IMR-90 (cell line): ENCODE data around the gene ACO1. TPM values are rescaled to one million over a fixed set of nuclear protein-coding genes. Genes with fewer than 3 reads are reported as not detected.

Source experiments
- ATAC-seq: fragments of 200-7000 bp; cut with Tn5 transposase; 2 replicates; pipeline ENCODE4 v1.9.1; 2020; ENCODE audit warnings: low read depth, mild to moderate bottlenecking, moderate library complexity
- BruUV-seq: library from RNA; stranded (reverse); fragments of 400-500 nt; replicated peaks from 2 replicates; lab custom pipeline; 2021; lab: Mats Ljungman, UMichigan
- CTCF ChIA-PET: fragments of 300-600 bp; formaldehyde crosslinking; extraction: SDS; loops from one replicate; lab custom pipeline; 2021; ENCODE audit warnings: antibody characterized with exemption; lab: Yijun Ruan, JAX
- POLR2A ChIA-PET: fragments of 300-600 bp; sonication (Branson Sonifier 250); formaldehyde crosslinking; loops from one replicate; lab custom pipeline; 2022; ENCODE audit warnings: antibody characterized with exemption; ENCODE audit not compliant: unreplicated experiment; lab: Charles Lee
- DNase-seq: peaks from one replicate; pipeline ENCODE4 v3.0.0; 2013
- H2AFZ ChIP-seq: replicated peaks from 2 replicates; pipeline ENCODE3; 2013; ENCODE audit warnings: low read length, mild to moderate bottlenecking; ENCODE audit not compliant: poor library complexity
- H2AK5ac ChIP-seq: 2 replicates; pipeline ENCODE4 v1.6.1; 2013; ENCODE audit warnings: low read depth, low read length, inconsistent platforms
- H2AK9ac ChIP-seq: replicated peaks from 2 replicates; pipeline ENCODE3; 2013; ENCODE audit warnings: mild to moderate bottlenecking, low read depth, low read length, moderate library complexity; ENCODE audit not compliant: poor library complexity
- H2BK120ac ChIP-seq: 2 replicates; pipeline ENCODE4 v1.6.1; 2013; ENCODE audit warnings: low read depth, low read length, inconsistent platforms
- H2BK15ac ChIP-seq: 3 replicates; pipeline ENCODE4 v1.6.1; 2013; ENCODE audit warnings: low read depth, low read length, inconsistent platforms
- H2BK20ac ChIP-seq: 2 replicates; pipeline ENCODE4 v1.6.1; 2013; ENCODE audit warnings: low read depth, mild to moderate bottlenecking, inconsistent platforms, low read length, moderate library complexity
- H2BK5ac ChIP-seq: 2 replicates; pipeline ENCODE4 v1.6.1; 2013; ENCODE audit warnings: mild to moderate bottlenecking, low read depth, low read length, inconsistent platforms; ENCODE audit not compliant: poor library complexity, severe bottlenecking
- H3K14ac ChIP-seq: replicated peaks from 2 replicates; pipeline ENCODE4 v1.6.1; 2013; ENCODE audit warnings: low read depth, low read length, inconsistent platforms
- H3K18ac ChIP-seq: 2 replicates; pipeline ENCODE4 v1.6.1; 2013; ENCODE audit warnings: low read depth, low read length, control low read depth
- H3K23ac ChIP-seq: 2 replicates; pipeline ENCODE4 v1.6.1; 2013; ENCODE audit warnings: low read depth, low read length, inconsistent platforms
- H3K27ac ChIP-seq: 2 replicates; pipeline ENCODE4 v1.5.1; 2013; ENCODE audit warnings: mild to moderate bottlenecking, control low read depth, low read length; ENCODE audit not compliant: insufficient read depth
- H3K27me3 ChIP-seq: 2 replicates; pipeline ENCODE4 v1.6.1; 2013; ENCODE audit warnings: low read length; ENCODE audit not compliant: control insufficient read depth, insufficient read depth
- H3K36me3 ChIP-seq: 2 replicates; pipeline ENCODE4 v1.6.1; 2013; ENCODE audit warnings: low read length, mixed read lengths; ENCODE audit not compliant: control insufficient read depth, insufficient read depth
- H3K4ac ChIP-seq: 2 replicates; pipeline ENCODE4 v1.6.1; 2013; ENCODE audit warnings: low read depth, low read length, inconsistent platforms
- H3K4me1 ChIP-seq: 2 replicates; pipeline ENCODE4 v1.6.1; 2013; ENCODE audit warnings: low read length, mixed read lengths; ENCODE audit not compliant: control insufficient read depth, insufficient read depth
- H3K4me2 ChIP-seq: 2 replicates; pipeline ENCODE4 v1.6.1; 2013; ENCODE audit warnings: low read depth, mild to moderate bottlenecking, control low read depth, low read length, moderate library complexity
- H3K4me3 ChIP-seq: 2 replicates; pipeline ENCODE4 v1.5.1; 2013; ENCODE audit warnings: low read depth, mild to moderate bottlenecking, control low read depth, low read length, moderate library complexity; ENCODE audit not compliant: insufficient read depth
- H3K56ac ChIP-seq: 2 replicates; pipeline ENCODE4 v1.6.1; 2013; ENCODE audit warnings: low read length, inconsistent platforms; ENCODE audit not compliant: insufficient read depth; ENCODE audit errors: extremely low read depth
- H3K79me1 ChIP-seq, 2 experiments: 2 replicates each; pipeline ENCODE4 v1.6.1; 2013; ENCODE audit warnings: low read length in 2 of 2, inconsistent platforms in 1 of 2, low read depth in 1 of 2
- H3K9ac ChIP-seq: 2 replicates; pipeline ENCODE4 v1.6.1; 2013; ENCODE audit warnings: low read depth, low read length, control low read depth
- H3K9me1 ChIP-seq: 2 replicates; pipeline ENCODE4 v1.6.1; 2013; ENCODE audit warnings: low read length, inconsistent platforms; ENCODE audit not compliant: insufficient read depth
- H3K9me3 ChIP-seq: 2 replicates; pipeline ENCODE4 v1.6.1; 2013; ENCODE audit warnings: low read length; ENCODE audit not compliant: control insufficient read depth, insufficient read depth
- H4K20me1 ChIP-seq: 2 replicates; pipeline ENCODE4 v1.6.1; 2013; ENCODE audit warnings: low read length, inconsistent platforms; ENCODE audit not compliant: insufficient read depth
- H4K5ac ChIP-seq: 2 replicates; pipeline ENCODE4 v1.6.1; 2013; ENCODE audit warnings: mild to moderate bottlenecking, low read depth, low read length, control low read depth
- H4K8ac ChIP-seq, 2 experiments: 2 replicates each; pipeline ENCODE4 v1.6.1; 2013; ENCODE audit warnings: low read depth in 2 of 2, low read length in 2 of 2, control low read depth in 1 of 2, inconsistent platforms in 1 of 2
- H4K91ac ChIP-seq: 2 replicates; pipeline ENCODE4 v1.6.1; 2013; ENCODE audit warnings: low read depth, low read length, inconsistent platforms; ENCODE audit not compliant: insufficient read depth
- BHLHE40 ChIP-seq: fragments of 150-350 bp; IDR thresholded peaks from 2 replicates; pipeline ENCODE4 v1.6.1; 2016; ENCODE audit warnings: mild to moderate bottlenecking, low read depth, low read length
- CEBPB ChIP-seq: IDR thresholded peaks from 2 replicates; pipeline ENCODE4 v1.6.1; 2012; ENCODE audit warnings: low read depth, low read length, improper control_type of control experiment
- CHD1 ChIP-seq: IDR thresholded peaks from 2 replicates; pipeline ENCODE4 v1.6.1; 2012; ENCODE audit warnings: low read depth, low read length, improper control_type of control experiment
- CTCF ChIP-seq: conservative IDR thresholded peaks from 2 replicates; pipeline ENCODE4 v1.5.1; 2012; ENCODE audit warnings: mild to moderate bottlenecking, low read depth, low read length, improper control_type of control experiment
- ELK1 ChIP-seq: fragments of 150-350 bp; IDR thresholded peaks from 2 replicates; pipeline ENCODE4 v1.6.1; 2016; ENCODE audit warnings: low read depth, mild to moderate bottlenecking, low read length, moderate library complexity, borderline replicate concordance
- FOS ChIP-seq: fragments of 150-350 bp; IDR thresholded peaks from 2 replicates; pipeline ENCODE4 v1.6.1; 2016; ENCODE audit warnings: low read depth, low read length
- MAFK ChIP-seq: IDR thresholded peaks from 2 replicates; pipeline ENCODE4 v1.6.1; 2012; ENCODE audit warnings: low read depth, low read length, improper control_type of control experiment
- MAZ ChIP-seq: IDR thresholded peaks from 2 replicates; pipeline ENCODE4 v1.6.1; 2012; ENCODE audit warnings: low read depth, mild to moderate bottlenecking, low read length, improper control_type of control experiment, moderate library complexity, borderline replicate concordance
- MXI1 ChIP-seq: IDR thresholded peaks from 2 replicates; pipeline ENCODE4 v1.6.1; 2012; ENCODE audit warnings: low read depth, mild to moderate bottlenecking, low read length, moderate library complexity, borderline replicate concordance
- NFE2L2 ChIP-seq: fragments of 150-350 bp; IDR thresholded peaks from 2 replicates; pipeline ENCODE4 v1.6.1; 2016; ENCODE audit warnings: low read depth, mild to moderate bottlenecking, low read length
- POLR2A ChIP-seq: IDR thresholded peaks from 2 replicates; pipeline ENCODE4 v1.6.1; 2012; ENCODE audit warnings: mild to moderate bottlenecking, low read depth, low read length
- RAD21 ChIP-seq: IDR thresholded peaks from 2 replicates; pipeline ENCODE4 v1.6.1; 2012; ENCODE audit warnings: low read length, improper control_type of control experiment
- RCOR1 ChIP-seq: IDR thresholded peaks from 2 replicates; pipeline ENCODE4 v1.6.1; 2012; ENCODE audit warnings: mild to moderate bottlenecking, low read length, improper control_type of control experiment; ENCODE audit not compliant: insufficient replicate concordance
- RFX5 ChIP-seq: IDR thresholded peaks from 2 replicates; pipeline ENCODE4 v1.8.0; 2012; ENCODE audit warnings: low read depth, mild to moderate bottlenecking, low read length, moderate library complexity
- SMC3 ChIP-seq: fragments of 150-350 bp; IDR thresholded peaks from 2 replicates; pipeline ENCODE4 v1.6.1; 2016; ENCODE audit warnings: low read depth, mild to moderate bottlenecking, antibody characterized with exemption, low read length, moderate library complexity
- WGBS, 2 experiments: methylation state at CpG; one replicate each; pipeline versions ENCODE4 v1.1.5 to v1.1.7; 2013; ENCODE audit warnings: missing lambda C conversion rate in 2 of 2; ENCODE audit not compliant: insufficient read length in 1 of 2; ENCODE audit errors: extremely low coverage in 2 of 2; 5-methylcytosine and 5-hydroxymethylcytosine counted together
- dilution Hi-C: fragments of 300-500 bp; cut with HindIII; formaldehyde crosslinking; loops from one replicate; pipeline ENCODE4 v1.14.3; 2018; ENCODE audit warnings: low sequenced_read_pairs; ENCODE audit not compliant: unreplicated experiment
- in situ Hi-C: fragments of 300-500 bp; cut with MboI; formaldehyde crosslinking; loops from 3 replicates; pipeline ENCODE4 v1.14.3; 2019; ENCODE audit warnings: low sequenced_read_pairs, inconsistent platforms, mixed read lengths
- intact Hi-C: fragments of 100-400 bp; cut with micrococcal nuclease; formaldehyde crosslinking; loops from 2 replicates; pipeline ENCODE4 v1.10.0; 2022
- polyA plus RNA-seq, 3 experiments: library from polyadenylated mRNA; depleted of rRNA; stranded (reverse); fragments of >200 nt; gene quantifications; 2 replicates each; pipeline ENCODE4 v1.2.3, GENCODE V29; 2012; ENCODE audit warnings: low replicate concordance in 1 of 3
- total RNA-seq: library from RNA; depleted of rRNA; stranded (reverse); fragments of >200 nt; gene quantifications from 2 replicates; pipeline ENCODE4 v1.2.3, GENCODE V29; 2012
- TF ChIP-seq, protein P1 (sequence below): fragments of 150-350 bp; IDR thresholded peaks from 2 replicates; pipeline ENCODE4 v1.6.1; 2017; ENCODE audit warnings: mild to moderate bottlenecking, antibody characterized with exemption, low read length, low read depth

Gene ACO1
- total and polyA plus RNA-seq, 2 of the 4 experiments (the other 2 are of a cell fraction), result 85.9 to 158 TPM

DNA sequence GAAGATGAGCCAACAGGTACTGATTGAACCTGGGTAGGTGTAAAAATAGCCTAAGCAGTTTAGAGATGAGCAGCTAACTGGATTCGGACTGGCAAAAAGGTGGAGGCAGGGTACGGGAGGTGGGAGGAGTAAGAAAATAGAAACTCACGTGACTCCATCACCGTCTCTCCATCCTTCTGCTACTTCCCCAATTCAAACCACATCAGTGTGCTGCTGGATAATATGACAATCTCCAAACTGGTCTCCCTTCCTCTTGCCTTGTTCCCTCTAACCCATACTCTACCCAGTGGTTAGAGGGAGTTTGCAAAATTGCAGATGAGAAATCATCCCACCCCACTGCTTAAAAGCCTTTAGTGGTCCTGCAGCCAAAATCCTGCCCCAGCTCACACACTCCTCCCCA, 98.9 kb downstream of the ACO1 start:
- H3K79me1 ChIP-seq, result peaks cover 0 to 5% of the 10 kb centered on the region in 2 experiments; a peak in 1 of 4 replicates
- H3K4ac ChIP-seq, result no peak overlapping the region
- H2AFZ ChIP-seq, result no peak overlapping the region
- peaks cover 2% of the 10 kb centered on the region; the same call in 1 of the 2 replicates for H3K9me1 ChIP-seq
- H2BK120ac ChIP-seq, result no peak overlapping the region
- no peak overlapping the region for H3K56ac ChIP-seq
- peaks cover 35% of the 10 kb centered on the region for H3K36me3 ChIP-seq
- BruUV-seq, result no TSS peak
- no peak overlapping the region for H4K91ac ChIP-seq
- H3K27ac ChIP-seq, result no peak overlapping the region
- H3K9me3 ChIP-seq, result no peaks in the 10 kb centered on the region
- DNase-seq, result no peak
- H2AK5ac ChIP-seq, result no peak overlapping the region
- H3K4me1 ChIP-seq, result peaks cover 4% of the 10 kb centered on the region; the same call in 1 of the 2 replicates
- ChIA-PET CTCF (no interaction called here), POLR2A (no interaction called here)
- no peak overlapping the region for H4K5ac ChIP-seq
- H3K27me3 ChIP-seq, result no peaks in the 10 kb centered on the region
- no peak overlapping the region for H4K8ac ChIP-seq
- H4K20me1 ChIP-seq, result no peaks in the 10 kb centered on the region
- H3K18ac ChIP-seq, result no peak overlapping the region
- H2BK20ac ChIP-seq, result no peak overlapping the region
- no peak overlapping the region for H2AK9ac ChIP-seq
- ATAC-seq, result no peak
- no peak overlapping the region for H3K23ac ChIP-seq
- no peak overlapping the region for H3K4me2 ChIP-seq
- H3K14ac ChIP-seq, result no peak overlapping the region
- in situ Hi-C loops, result no loop called here
- no peak overlapping the region for H2BK15ac ChIP-seq
- no peak overlapping the region for H2BK5ac ChIP-seq
- H3K4me3 ChIP-seq, result no peak overlapping the region
- no peak overlapping the region for H3K9ac ChIP-seq
- intact Hi-C loops, result no loop called here
- dilution Hi-C loops, result no loop called here
- no CpG with 5 or more reads among the region's 4 CpGs for WGBS, 2 experiments
- TF ChIP-seq RFX5, result no peak
- no peak for TF ChIP-seq ELK1
- TF ChIP-seq SMC3, result no peak
- no peak for TF ChIP-seq MXI1
- TF ChIP-seq BHLHE40, result no peak
- TF ChIP-seq CEBPB, result no peak
- TF ChIP-seq POLR2A, result no peak
- no peak for TF ChIP-seq CTCF
- no peak for TF ChIP-seq MAFK
- TF ChIP-seq RCOR1, result no peak
- no peak for TF ChIP-seq FOS
- no peak for TF ChIP-seq CHD1
- TF ChIP-seq, protein P1, sequence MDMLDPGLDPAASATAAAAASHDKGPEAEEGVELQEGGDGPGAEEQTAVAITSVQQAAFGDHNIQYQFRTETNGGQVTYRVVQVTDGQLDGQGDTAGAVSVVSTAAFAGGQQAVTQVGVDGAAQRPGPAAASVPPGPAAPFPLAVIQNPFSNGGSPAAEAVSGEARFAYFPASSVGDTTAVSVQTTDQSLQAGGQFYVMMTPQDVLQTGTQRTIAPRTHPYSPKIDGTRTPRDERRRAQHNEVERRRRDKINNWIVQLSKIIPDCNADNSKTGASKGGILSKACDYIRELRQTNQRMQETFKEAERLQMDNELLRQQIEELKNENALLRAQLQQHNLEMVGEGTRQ, result no peak
- no peak for TF ChIP-seq NFE2L2
- TF ChIP-seq MAZ, result no peak
- no peak for TF ChIP-seq RAD21
